ENCODE data around the gene IRF2BP2.

The IRF2BP2 gene

GRCh38 chr1:234599617-234600417 is 10.2 kb downstream of the IRF2BP2 start (continued):
- TF ChIP-seq ZNF398 (tag by site-specific recombination; IDR thresholded peaks at IDR 0.05) (0 out of 2 replicates have a peak, but pooled peaks have one; percentile 5), ZNF10 (tag by site-specific recombination; IDR thresholded peaks at IDR 0.05) (no peak; the same call in 1 of the 2 replicates), BCL11A (tag by site-specific recombination; IDR thresholded peaks at IDR 0.05; ENCODE audit: low read depth) (no peak), PBX3 (CRISPR knock-in tag; IDR thresholded peaks at IDR 0.05) (no peak), ZBTB1 (tag by site-specific recombination; IDR thresholded peaks at IDR 0.05) (no peak), TSHZ1 (tag by site-specific recombination; IDR thresholded peaks at IDR 0.05; ENCODE audit: borderline replicate concordance) (no peak), ZBTB10 (tag by site-specific recombination; IDR thresholded peaks at IDR 0.05) (peak; percentile 50; the same call in 1 of the 2 replicates), REST (tag by site-specific recombination; IDR thresholded peaks at IDR 0.05) (peak; percentile 17; the same call in 1 of the 2 replicates), MZF1 (tag by site-specific recombination; IDR thresholded peaks at IDR 0.05; ENCODE audit: borderline replicate concordance) (no peak), ZBTB17 (tag by site-specific recombination; IDR thresholded peaks at IDR 0.05) (peak; percentile 94), ZNF274 (IDR thresholded peaks at IDR 0.05; ENCODE audit: low read length) (no peak), ZNF274 (tag by site-specific recombination; IDR thresholded peaks at IDR 0.05; ENCODE audit: borderline replicate concordance) (no peak), ZNF433 (tag by site-specific recombination; IDR thresholded peaks at IDR 0.05; ENCODE audit: low read depth) (no peak), RBAK (tag by site-specific recombination; IDR thresholded peaks at IDR 0.05) (no peak), ZNF610 (tag by site-specific recombination; IDR thresholded peaks at IDR 0.05; ENCODE audit: borderline replicate concordance) (peak; percentile 72; the same call in 1 of the 2 replicates), ZBTB21 (tag by site-specific recombination; IDR thresholded peaks at IDR 0.05) (peak; percentile 38; the same call in 1 of the 2 replicates), ZNF133 (tag by site-specific recombination; IDR thresholded peaks at IDR 0.05) (peak; percentile 63; the same call in 1 of the 2 replicates), ZNF221 (tag by site-specific recombination; IDR thresholded peaks at IDR 0.05; ENCODE audit: borderline replicate concordance) (0 out of 2 replicates have a peak, but pooled peaks have one; percentile 57), ZNF37A (tag by site-specific recombination; IDR thresholded peaks at IDR 0.05) (no peak; the same call in 1 of the 2 replicates), FEZF1 (tag by site-specific recombination; IDR thresholded peaks at IDR 0.05) (peak; percentile 90), ZNF747 (tag by site-specific recombination; IDR thresholded peaks at IDR 0.05) (no peak), ZNF350 (tag by site-specific recombination; IDR thresholded peaks at IDR 0.05) (no peak), ZNF785 (tag by site-specific recombination; IDR thresholded peaks at IDR 0.05) (peak; percentile 61; the same call in 1 of the 2 replicates), ZNF555 (tag by site-specific recombination; conservative IDR thresholded peaks at IDR 0.05) (no peak), ZNF140 (tag by site-specific recombination; IDR thresholded peaks at IDR 0.05) (no peak)

Data from HEK293 (cell line).